Heart right ventricle (tissue), 16 donors: ENCODE measurements around the gene TRAP1. TPM values are rescaled to one million over a fixed set of nuclear protein-coding genes. Genes with fewer than 3 reads are reported as not detected.

Experiments used
- ATAC-seq, 8 donors: fragments of 200-7000 bp; cut with Tn5 transposase; one replicate each; pipeline ENCODE4 v1.9.1; 2020; ENCODE audit warnings: mild to moderate bottlenecking in 8 of 8, moderate library complexity in 8 of 8, moderate number of reproducible peaks in 1 of 8
- DNase-seq, 2 donors: peaks; one replicate each; pipeline ENCODE4 v3.0.0-alpha.2; 2020
- H3K27ac ChIP-seq, 10 donors: fragments of 200-600 bp; sonication (generic) in 2 of 10; one replicate each; pipeline versions ENCODE4 v1.5.0 to v1.8.0; 2020 to 2022; ENCODE audit warnings: mild to moderate bottlenecking in 3 of 10
- H3K27me3 ChIP-seq, 7 donors: fragments of 200-600 bp; one replicate each; pipeline ENCODE4 v1.8.0; 2021 to 2022; ENCODE audit warnings: mild to moderate bottlenecking in 2 of 7
- H3K36me3 ChIP-seq, 9 donors: fragments of 200-600 bp; sonication (generic) in 1 of 9; one replicate each; pipeline versions ENCODE4 v1.5.0 to v1.8.0; 2020 to 2022; ENCODE audit warnings: mild to moderate bottlenecking in 2 of 9
- H3K4me1 ChIP-seq, 9 donors: fragments of 200-600 bp; sonication (generic) in 1 of 9; one replicate each; pipeline versions ENCODE4 v1.5.0 to v1.8.0; 2020 to 2022; ENCODE audit warnings: mild to moderate bottlenecking in 4 of 9
- H3K4me3 ChIP-seq, 10 donors: fragments of 200-600 bp; sonication (generic) in 2 of 10; one replicate each; pipeline versions ENCODE4 v1.5.0 to v1.8.0; 2020 to 2022; ENCODE audit warnings: mild to moderate bottlenecking in 7 of 10, moderate library complexity in 2 of 10
- H3K9me3 ChIP-seq, 11 donors: fragments of 200-600 bp in 10 of 11; sonication (generic) in 2 of 11; one replicate each; pipeline versions ENCODE4 v1.5.0 to v1.8.0; 2013 to 2022; ENCODE audit warnings: mild to moderate bottlenecking in 2 of 11, control low read depth in 1 of 11, moderate library complexity in 1 of 11
- CTCF ChIP-seq, 9 donors: fragments of 200-600 bp; sonication (generic) in 2 of 9; IDR thresholded peaks; one replicate each; pipeline versions ENCODE4 v1.5.0 to v1.8.0; 2021 to 2022; ENCODE audit warnings: antibody characterized with exemption in 9 of 9, mild to moderate bottlenecking in 5 of 9, moderate library complexity in 1 of 9
- WGBS, 2 donors: extraction: QIAGEN DNeasy Blood & Tissue Kit; methylation state at CpG; one replicate each; pipeline ENCODE4 v1.1.7; 2013; ENCODE audit warnings: inconsistent platforms in 1 of 2; 5-methylcytosine and 5-hydroxymethylcytosine counted together
- intact Hi-C, 10 donors: fragments of 100-400 bp; cut with DNase I; formaldehyde crosslinking; loops; one replicate each; pipeline versions ENCODE4 v1.11.1 to v1.14.2; 2022
- polyA plus RNA-seq, 2 donors: library from polyadenylated mRNA; stranded (reverse); fragments of 200-250 nt; gene quantifications; one replicate each; pipeline ENCODE4 v1.2.3, GENCODE V29; 2013
- total RNA-seq, 10 donors: library from RNA; stranded (reverse); fragmentation: NEBNext Ultra II Directional in 3 of 10; extraction: Animal tissue kit (Norgen Biotek cat#: 25700) in 3 of 10; gene quantifications; one replicate each; pipeline versions ENCODE4 v1.2.1 to v1.2.4, GENCODE V29; 2021 to 2023
- donor health status: Arrhythmogenic right ventricular cardiomyopathy.
- donor health status: ischemic (EF 13 %, LVEDD 7.1; RV severe dilation, severe dysfunction).
- donor health status: healthy with polysubstance abuse.
- donor health status: DM: no; HTN: yes; CAD: no.
- donor health status: DM: no; HTN: no; CAD: no.
- donor health status: ischemic (EF 25% LVEDD 6.9; RV normal size, moderate dysfunction).
- donor health status: ischemic (EF 25% LVEDD 5.7; RV mildly dilated, moderate dysfunction).
- donor health status: healthy.
- donor health status: DM: yes; HTN: yes; CAD: no.
- donor health status: Ischemic cardiomyopathy.
- donor health status: ischemic (EF 35%, LVEDD 5.7; RV mildly dilated, moderate dysfunction).
- donor health status: nonischemic (EF 11% LVEDD 7.7; RV severe dilation, severe dysfunction).
- donor health status: DM: yes; HTN: yes; CAD: no.
- donor health status: PGD.
- donor health status: ischemic (EF 29% LVEDD 5.4; RV normal size, mild dysfunction).
- donor health status: nonischemic (EF 23%, LVEDD 6.1; RV moderate dilation, normal function).

TRAP1 gene
- total and polyA plus RNA-seq, 12 donors, result 57.3 to 148 (median 120) TPM

DNA sequence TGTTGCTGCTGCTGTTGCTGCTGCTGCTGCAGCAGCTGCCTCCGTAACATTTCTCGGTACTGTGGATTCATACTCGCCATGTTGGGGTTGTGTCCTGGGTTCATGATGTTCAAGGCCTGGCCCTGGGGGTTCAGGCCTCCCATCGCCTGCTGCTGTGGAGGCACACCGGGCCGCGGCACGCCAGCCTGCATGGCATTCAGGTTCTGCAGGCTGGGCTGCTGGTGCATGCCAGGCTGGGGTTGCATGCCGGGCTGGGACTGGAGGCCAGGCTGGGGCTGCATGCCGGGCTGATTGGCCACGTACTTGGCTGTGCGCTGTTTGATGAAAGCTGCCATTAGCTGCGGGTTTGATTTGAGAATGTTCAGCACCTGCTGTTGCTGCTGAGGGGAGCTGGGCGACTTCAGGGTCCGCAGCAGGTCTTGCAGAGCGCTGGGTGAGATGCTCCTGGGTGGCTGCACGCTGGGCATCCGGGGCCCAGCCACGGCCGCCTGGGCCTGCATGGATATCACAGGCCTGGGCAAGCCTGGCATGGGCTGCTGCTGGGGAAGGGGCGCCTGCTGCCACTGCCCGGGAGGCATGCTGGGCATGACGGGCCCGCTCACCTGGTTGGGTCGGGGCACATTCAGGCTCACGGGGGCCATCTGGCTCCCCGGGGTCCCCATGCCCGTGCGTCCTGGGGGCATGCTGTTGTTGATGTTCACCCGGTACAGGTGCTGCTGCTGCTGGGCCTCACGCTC lies 11.3 kb upstream of the TRAP1 start:
- Histone ChIP-seq H3K9me3 (no peaks in the 10 kb centered on the region), H3K27me3 (no peaks in the 10 kb centered on the region), H3K4me1 (no peaks in the 10 kb centered on the region), H3K27ac (no peak overlapping the region), H3K4me3 (no peak overlapping the region), H3K36me3 (peaks cover 5 to 80% (median 56%) of the 10 kb centered on the region in 9 donors)
- ATAC-seq (peak in 1 of 8 donors; percentile 8), DNase-seq (no peak)
- WGBS, 2 donors, result 94 to 97% methylated on average over 31 of the region's 31 CpGs
- intact Hi-C loops, result no loop called here
- TF ChIP-seq CTCF (IDR thresholded peaks at IDR 0.05), result no peak

- no peaks in the 10 kb centered on the region for H3K27me3 ChIP-seq
- no peaks in the 10 kb centered on the region for H3K9me3 ChIP-seq
- no peak overlapping the region for H3K27ac ChIP-seq
- H3K36me3 ChIP-seq, result peaks cover 5 to 73% (median 53%) of the 10 kb centered on the region in 9 donors
- H3K4me1 ChIP-seq, result no peaks in the 10 kb centered on the region
- intact Hi-C loops, result no loop called here
- ATAC-seq (peak in 2 of 8 donors; percentile 12), DNase-seq (no peak)
- TF ChIP-seq CTCF (IDR thresholded peaks at IDR 0.05), result no peak
- no peak overlapping the region for H3K4me3 ChIP-seq
- 90 to 92% methylated on average over 20 to 21 of the region's 21 CpGs for WGBS, 2 donors
Observed at GRCh38 chr16:3727806-3728381, 10.6 kb upstream of the TRAP1 start.

GRCh38 chr16:3726021-3726687 lies 8.8 kb upstream of the TRAP1 start:
- Histone ChIP-seq H3K4me1 (no peaks in the 10 kb centered on the region), H3K4me3 (no peak overlapping the region), H3K27ac (no peak overlapping the region), H3K36me3 (peaks cover 5 to 56% (median 44%) of the 10 kb centered on the region in 9 donors), H3K9me3 (no peaks in the 10 kb centered on the region), H3K27me3 (no peaks in the 10 kb centered on the region)
- intact Hi-C loops, result no loop called here
- WGBS, 2 donors, result 93 to 94% methylated on average over 33 of the region's 33 CpGs
- no peak for TF ChIP-seq CTCF (IDR thresholded peaks at IDR 0.05)
- ATAC-seq, result no peak
- no peak for DNase-seq

GRCh38 chr16:3725276-3725675 lies 8.0 kb upstream of the TRAP1 start:
- Histone ChIP-seq H3K4me3 (no peak overlapping the region), H3K27ac (no peak overlapping the region), H3K36me3 (peaks cover 4 to 47% (median 35%) of the 10 kb centered on the region in 9 donors), H3K4me1 (no peaks in the 10 kb centered on the region), H3K9me3 (no peaks in the 10 kb centered on the region), H3K27me3 (no peaks in the 10 kb centered on the region)
- intact Hi-C loops, result no loop called here
- ATAC-seq (no peak), DNase-seq (no peak)
- 80 to 82% methylated on average over 8 of the region's 8 CpGs for WGBS, 2 donors
- no peak for TF ChIP-seq CTCF (IDR thresholded peaks at IDR 0.05)
